Ishikawa (cell line): ENCODE measurements around the gene ELF4.

ENCODE experiments used
- CEBPB ChIP-seq: IDR thresholded peaks from 2 replicates; pipeline ENCODE4 v1.6.1; 2012
- CREB1 ChIP-seq: IDR thresholded peaks from 2 replicates; pipeline ENCODE4 v1.6.1; 2012; ENCODE audit warnings: low read depth
- EGR1 ChIP-seq: IDR thresholded peaks from 2 replicates; pipeline ENCODE4 v1.6.1; 2012
- EP300 ChIP-seq: IDR thresholded peaks from 2 replicates; pipeline ENCODE4 v1.6.1; 2012; ENCODE audit warnings: borderline replicate concordance
- FOXM1 ChIP-seq: IDR thresholded peaks from 2 replicates; pipeline ENCODE4 v1.6.1; 2012; ENCODE audit warnings: low read depth, borderline replicate concordance
- MAX ChIP-seq: IDR thresholded peaks from 2 replicates; pipeline ENCODE4 v1.6.1; 2012
- NFIC ChIP-seq: IDR thresholded peaks from 2 replicates; pipeline ENCODE4 v1.6.1; 2012
- RAD21 ChIP-seq: IDR thresholded peaks from 2 replicates; pipeline ENCODE4 v1.6.1; 2012; ENCODE audit warnings: low read depth
- REST ChIP-seq: IDR thresholded peaks from 2 replicates; pipeline ENCODE4 v1.6.1; 2012; ENCODE audit warnings: low read depth, mild to moderate bottlenecking
- TAF1 ChIP-seq: IDR thresholded peaks from 2 replicates; pipeline ENCODE4 v1.6.1; 2012; ENCODE audit warnings: low read depth, mild to moderate bottlenecking
- TCF12 ChIP-seq: IDR thresholded peaks from 2 replicates; pipeline ENCODE4 v1.6.1; 2012; ENCODE audit warnings: low read depth
- TEAD4 ChIP-seq: IDR thresholded peaks from 2 replicates; pipeline ENCODE4 v1.6.1; 2012
- USF1 ChIP-seq: IDR thresholded peaks from 2 replicates; pipeline ENCODE4 v1.6.1; 2012
- YY1 ChIP-seq: IDR thresholded peaks from 2 replicates; pipeline ENCODE4 v1.6.1; 2012; ENCODE audit warnings: low read depth
- ZBTB7A ChIP-seq: IDR thresholded peaks from 2 replicates; pipeline ENCODE4 v1.6.1; 2012; ENCODE audit warnings: low read depth

ELF4 gene

DNA sequence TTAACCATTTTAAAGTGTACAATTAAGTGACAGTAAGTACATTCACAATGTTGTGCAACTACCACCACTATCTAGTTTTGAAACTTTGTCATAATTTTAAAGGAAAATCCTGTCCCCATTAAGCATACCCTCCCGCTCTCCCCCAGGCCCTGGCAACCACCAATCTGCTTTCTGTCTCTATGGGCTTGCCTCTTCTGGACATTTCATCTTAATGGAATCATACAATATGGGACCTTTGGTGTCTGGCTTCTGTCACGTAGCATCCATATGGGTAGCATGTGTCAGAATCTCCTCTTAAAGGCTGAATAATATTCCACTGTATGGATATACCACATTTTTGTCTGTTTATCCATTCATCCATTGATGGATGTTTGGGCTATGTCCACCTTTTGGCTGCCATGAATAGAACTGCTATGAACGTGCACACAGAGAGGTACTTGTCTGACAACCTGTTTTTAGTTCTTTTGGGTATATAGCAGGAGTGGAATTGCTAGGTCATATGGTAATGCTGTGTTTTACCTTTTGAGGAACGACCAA, 61.5 kb downstream of the ELF4 start:
- TF ChIP-seq TCF12 = no peak
- TF ChIP-seq TAF1 = no peak
- TF ChIP-seq EP300 = no peak
- no peak for TF ChIP-seq ZBTB7A
- no peak for TF ChIP-seq USF1
- TF ChIP-seq NFIC = no peak
- no peak for TF ChIP-seq CEBPB
- TF ChIP-seq RAD21 = no peak
- TF ChIP-seq YY1 = no peak

DNA sequence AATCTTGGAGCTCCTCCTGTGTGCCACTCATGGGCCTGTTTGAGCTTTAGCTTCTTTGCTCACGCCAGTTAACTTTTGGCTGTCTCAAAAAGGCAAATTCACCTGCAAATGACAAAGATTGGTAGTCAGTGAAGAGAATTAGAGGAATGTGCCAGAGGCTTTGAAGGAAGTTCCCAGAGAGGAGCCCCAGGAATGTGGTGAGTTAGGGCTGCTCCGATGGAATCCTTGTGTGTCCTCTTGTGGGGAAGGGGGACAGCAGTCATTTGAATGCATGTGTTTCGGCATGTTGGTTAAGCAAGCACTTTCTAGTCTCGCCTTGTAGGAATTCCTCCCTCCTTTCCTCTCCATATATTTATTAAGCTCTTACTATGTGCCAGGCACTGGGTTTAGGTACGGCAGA, 62.9 kb downstream of the ELF4 start:
- TF ChIP-seq RAD21 (no peak), EP300 (no peak), MAX (no peak), CEBPB (no peak), YY1 (no peak), FOXM1 (no peak), TCF12 (no peak), REST (no peak), TEAD4 (no peak), CREB1 (no peak)

DNA sequence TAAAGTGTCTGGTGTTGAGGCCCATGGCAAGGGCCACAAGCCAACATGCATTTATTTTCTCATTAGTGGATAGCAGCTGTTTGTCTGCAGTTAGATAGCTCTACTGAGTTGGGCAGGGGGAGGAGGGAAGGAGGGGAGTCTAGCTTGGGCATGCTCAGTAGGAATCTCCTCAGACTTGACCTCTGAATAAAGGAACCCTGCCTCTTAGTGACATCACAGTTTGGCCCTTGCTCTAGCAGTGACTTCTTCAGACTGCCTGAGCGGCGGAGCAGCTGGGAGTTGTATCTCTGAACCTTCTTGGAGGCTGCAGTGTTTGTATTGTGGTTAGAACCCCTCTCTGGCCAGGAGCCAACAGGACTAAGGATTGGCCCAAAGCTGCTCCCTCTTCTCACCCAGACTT, 70.5 kb downstream of the ELF4 start:
- TF ChIP-seq YY1 = no peak
- TF ChIP-seq EP300 = no peak
- TF ChIP-seq TAF1 = no peak
- TF ChIP-seq TCF12 = no peak
- no peak for TF ChIP-seq USF1
- no peak for TF ChIP-seq CREB1
- no peak for TF ChIP-seq RAD21
- TF ChIP-seq REST = no peak

- TF ChIP-seq FOXM1 (no peak), EP300 (no peak), EGR1 (no peak), YY1 (no peak), TAF1 (no peak), CEBPB (no peak), TEAD4 (no peak), TCF12 (no peak), ZBTB7A (no peak), MAX (no peak), NFIC (no peak), USF1 (no peak), REST (no peak)
Observed at GRCh38 chrX:130034178-130034577, 76.1 kb downstream of the ELF4 start.

DNA sequence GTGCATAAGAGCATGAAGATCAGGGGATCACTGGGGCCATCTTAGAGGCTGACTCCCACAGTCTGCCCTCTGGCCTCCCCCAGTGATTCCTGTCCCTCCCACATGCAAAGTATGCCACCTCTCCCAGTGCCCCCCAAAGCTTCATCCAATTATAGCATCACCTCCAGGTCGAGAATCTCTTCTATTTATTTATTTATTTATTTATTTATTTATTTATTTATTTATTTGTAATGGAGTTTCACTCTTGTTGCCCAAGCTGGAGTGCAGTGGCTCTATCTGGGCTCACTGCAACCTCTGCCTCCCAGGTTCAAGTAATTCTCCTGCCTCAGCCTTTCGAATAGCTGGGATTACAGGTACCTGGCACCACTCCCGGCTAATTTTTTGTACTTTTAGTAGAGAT, 77.7 kb downstream of the ELF4 start:
- TF ChIP-seq TCF12 = no peak
- TF ChIP-seq YY1 = no peak
- TF ChIP-seq CREB1 = no peak
- TF ChIP-seq EP300 = no peak
- TF ChIP-seq CEBPB = no peak
- TF ChIP-seq RAD21 = no peak
- no peak for TF ChIP-seq MAX
- no peak for TF ChIP-seq EGR1
